Smooth muscle cell (in vitro differentiated cells): ENCODE measurements around the gene VSIG10L. TPM values are rescaled to one million over a fixed set of nuclear protein-coding genes. Genes with fewer than 3 reads are reported as not detected.

Experiments
- DNase-seq: peaks from one replicate; lab custom pipeline; 2025; ENCODE audit not compliant: unreplicated experiment; lab: John Stamatoyannopoulos, UW
- H2AFZ ChIP-seq: fragments of 200-600 bp; sonication (generic); 2 replicates; pipeline ENCODE4 v1.6.0; 2016; ENCODE audit warnings: antibody characterized with exemption, low read depth, mild to moderate bottlenecking
- H3F3A ChIP-seq: fragments of 200-600 bp; sonication (generic); 2 replicates; pipeline ENCODE4 v1.6.0; 2017; ENCODE audit warnings: antibody characterized with exemption, low read depth
- H3K27ac ChIP-seq: fragments of 200-600 bp; sonication (generic); 2 replicates; pipeline ENCODE4 v1.5.1; 2016; ENCODE audit warnings: low read depth, mild to moderate bottlenecking
- H3K27me3 ChIP-seq: fragments of 200-600 bp; sonication (generic); 2 replicates; pipeline ENCODE4 v1.6.1; 2016; ENCODE audit warnings: low read depth, mild to moderate bottlenecking
- H3K36me3 ChIP-seq: fragments of 200-600 bp; sonication (generic); 2 replicates; pipeline ENCODE4 v1.5.1; 2016; ENCODE audit warnings: low read depth
- H3K4me1 ChIP-seq: fragments of 200-600 bp; sonication (generic); 2 replicates; pipeline ENCODE4 v1.5.1; 2016; ENCODE audit warnings: low read depth
- H3K4me2 ChIP-seq: fragments of 200-600 bp; sonication (generic); 2 replicates; pipeline ENCODE4 v1.6.0; 2016; ENCODE audit warnings: mild to moderate bottlenecking
- H3K4me3 ChIP-seq: fragments of 200-600 bp; sonication (generic); 2 replicates; pipeline ENCODE4 v1.5.1; 2016; ENCODE audit warnings: mild to moderate bottlenecking
- H3K79me2 ChIP-seq: fragments of 200-600 bp; sonication (generic); 2 replicates; pipeline ENCODE4 v1.6.0; 2016; ENCODE audit warnings: low read depth, mild to moderate bottlenecking
- H3K9ac ChIP-seq: fragments of 200-600 bp; sonication (generic); 2 replicates; pipeline ENCODE4 v1.6.0; 2016; ENCODE audit warnings: low read depth
- H3K9me3 ChIP-seq: fragments of 200-600 bp; sonication (generic); replicated peaks from 2 replicates; pipeline ENCODE4 v1.5.1; 2016; ENCODE audit warnings: low read depth
- H4K20me1 ChIP-seq: fragments of 200-600 bp; sonication (generic); 2 replicates; pipeline ENCODE4 v1.6.0; 2016; ENCODE audit warnings: low read depth
- WGBS: methylation state at CpG from one replicate; pipeline ENCODE4 v1.1.7; 2016; ENCODE audit warnings: low lambda C conversion rate; 5-methylcytosine and 5-hydroxymethylcytosine counted together
- polyA plus RNA-seq: library from polyadenylated mRNA; unstranded; fragments of >200 nt; fragmentation: Nextera tagmentation; extraction: Ambion mirVana; gene quantifications from 2 replicates; pipeline ENCODE4 v1.2.1, GENCODE V29; 2016
- total RNA-seq: library from RNA; depleted of rRNA; stranded (reverse); fragments of >200 nt; gene quantifications from 2 replicates; pipeline ENCODE4 v1.2.3, GENCODE V29; 2014
- TF ChIP-seq, protein P1 (sequence below): fragments of 200-600 bp; sonication (generic); IDR thresholded peaks from 2 replicates; pipeline ENCODE4 v1.5.1; 2017; ENCODE audit warnings: borderline replicate concordance, mild to moderate bottlenecking, antibody characterized with exemption; ENCODE audit not compliant: insufficient read depth, poor library complexity, severe bottlenecking

Gene VSIG10L
- total and polyA plus RNA-seq, 2 experiments from 2014 or later, result 2.2 to 4.2 TPM

DNA sequence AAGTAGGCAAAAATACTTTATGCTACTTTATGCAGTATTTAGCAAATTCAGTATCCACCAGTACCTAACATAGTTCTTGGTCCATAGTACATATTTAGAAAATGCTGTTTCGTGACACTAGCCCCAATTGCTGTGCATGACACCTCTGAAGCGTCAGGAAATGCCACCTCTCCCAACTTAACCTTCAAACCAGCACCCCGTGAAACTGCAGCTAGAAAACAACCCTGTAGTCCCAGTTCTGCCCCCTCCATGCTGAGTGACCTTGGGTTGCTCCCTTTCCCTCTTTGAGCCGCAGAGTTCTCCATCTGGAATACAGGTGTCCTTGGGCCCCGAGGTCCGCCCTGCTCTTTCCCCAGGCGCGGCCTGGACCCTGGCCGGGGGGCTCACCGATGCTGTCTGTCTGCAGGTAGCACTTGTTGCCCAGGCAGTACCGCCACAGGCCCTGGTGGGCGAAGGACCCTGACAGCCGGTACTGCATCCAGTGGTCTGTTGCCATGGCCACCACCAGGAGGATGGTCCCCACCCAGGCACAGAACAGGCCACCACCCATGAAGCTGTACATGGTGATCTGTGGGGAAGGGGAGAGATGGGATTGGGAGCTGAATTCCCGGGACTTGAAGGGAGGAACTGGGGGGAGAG is 45.1 kb upstream of the VSIG10L start:
- no peak overlapping the region for H3K4me3 ChIP-seq
- H3K9me3 ChIP-seq, result no peaks in the 10 kb centered on the region
- WGBS, result 94% methylated on average over 14 of the region's 14 CpGs
- H2AFZ ChIP-seq, result no peak overlapping the region
- peaks cover 12% of the 10 kb centered on the region for H3K4me1 ChIP-seq
- H3K27ac ChIP-seq, result no peak overlapping the region
- no peak overlapping the region for H3K9ac ChIP-seq
- H4K20me1 ChIP-seq, result no peaks in the 10 kb centered on the region
- H3K36me3 ChIP-seq, result no peaks in the 10 kb centered on the region
- no peak overlapping the region for H3K4me2 ChIP-seq
- H3F3A ChIP-seq, result no peaks in the 10 kb centered on the region
- H3K79me2 ChIP-seq, result no peaks in the 10 kb centered on the region
- TF ChIP-seq, protein P1, sequence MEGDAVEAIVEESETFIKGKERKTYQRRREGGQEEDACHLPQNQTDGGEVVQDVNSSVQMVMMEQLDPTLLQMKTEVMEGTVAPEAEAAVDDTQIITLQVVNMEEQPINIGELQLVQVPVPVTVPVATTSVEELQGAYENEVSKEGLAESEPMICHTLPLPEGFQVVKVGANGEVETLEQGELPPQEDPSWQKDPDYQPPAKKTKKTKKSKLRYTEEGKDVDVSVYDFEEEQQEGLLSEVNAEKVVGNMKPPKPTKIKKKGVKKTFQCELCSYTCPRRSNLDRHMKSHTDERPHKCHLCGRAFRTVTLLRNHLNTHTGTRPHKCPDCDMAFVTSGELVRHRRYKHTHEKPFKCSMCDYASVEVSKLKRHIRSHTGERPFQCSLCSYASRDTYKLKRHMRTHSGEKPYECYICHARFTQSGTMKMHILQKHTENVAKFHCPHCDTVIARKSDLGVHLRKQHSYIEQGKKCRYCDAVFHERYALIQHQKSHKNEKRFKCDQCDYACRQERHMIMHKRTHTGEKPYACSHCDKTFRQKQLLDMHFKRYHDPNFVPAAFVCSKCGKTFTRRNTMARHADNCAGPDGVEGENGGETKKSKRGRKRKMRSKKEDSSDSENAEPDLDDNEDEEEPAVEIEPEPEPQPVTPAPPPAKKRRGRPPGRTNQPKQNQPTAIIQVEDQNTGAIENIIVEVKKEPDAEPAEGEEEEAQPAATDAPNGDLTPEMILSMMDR, result no peak
- no peaks in the 10 kb centered on the region for H3K27me3 ChIP-seq
- DNase-seq, result no peak

DNA sequence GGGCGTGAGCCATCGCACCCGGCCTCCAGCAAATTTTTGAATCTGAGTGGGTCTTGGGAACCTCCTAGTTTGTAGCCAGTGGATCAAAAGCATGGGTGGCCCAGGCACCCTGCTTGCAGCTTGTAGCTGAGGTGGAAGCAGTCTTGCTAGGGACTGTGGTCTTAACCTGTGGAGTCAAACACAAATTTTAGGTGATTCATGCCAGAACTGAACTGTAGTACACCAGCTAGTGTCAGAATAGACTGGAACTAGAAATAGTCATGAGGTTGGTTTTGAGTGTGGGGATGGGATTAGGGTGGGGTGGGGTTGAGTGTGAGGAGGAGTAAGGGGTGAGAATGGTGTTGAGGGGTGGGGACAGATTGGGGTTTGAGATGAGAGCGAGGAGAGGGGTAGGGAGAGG is 40.1 kb upstream of the VSIG10L start:
- H3K36me3 ChIP-seq, result no peaks in the 10 kb centered on the region
- H3K4me1 ChIP-seq, result no peaks in the 10 kb centered on the region
- no peak for DNase-seq
- H3K27me3 ChIP-seq, result no peaks in the 10 kb centered on the region
- no peaks in the 10 kb centered on the region for H4K20me1 ChIP-seq
- TF ChIP-seq, protein P1, result no peak
- H3K4me2 ChIP-seq, result no peak overlapping the region
- no peaks in the 10 kb centered on the region for H3F3A ChIP-seq
- 95% methylated on average over 4 of the region's 4 CpGs for WGBS
- no peaks in the 10 kb centered on the region for H3K9me3 ChIP-seq
- H3K4me3 ChIP-seq, result no peak overlapping the region
- H2AFZ ChIP-seq, result no peak overlapping the region
- H3K9ac ChIP-seq, result no peak overlapping the region
- no peak overlapping the region for H3K27ac ChIP-seq
- no peaks in the 10 kb centered on the region for H3K79me2 ChIP-seq

DNA sequence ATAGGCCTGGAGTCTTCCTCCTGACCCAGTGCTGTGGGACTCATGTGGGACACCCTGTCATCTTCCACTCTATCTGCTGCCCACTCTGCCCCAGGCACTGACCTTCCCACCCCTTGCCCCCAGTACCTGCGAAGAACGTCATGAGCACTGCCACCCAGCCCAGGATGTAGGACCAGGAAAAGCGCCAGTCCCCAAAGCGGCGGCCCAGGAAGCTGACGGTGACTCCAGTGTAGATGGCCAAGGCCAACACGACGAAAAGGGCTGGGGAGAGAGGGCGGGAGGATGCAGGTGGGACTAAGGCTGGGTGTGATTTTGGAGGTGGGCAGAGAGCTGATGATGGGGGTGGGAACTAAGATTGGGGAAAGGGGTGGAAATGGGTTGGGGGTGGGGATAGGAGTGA is 38.4 kb upstream of the VSIG10L start:
- no peak overlapping the region for H3K9ac ChIP-seq
- no peaks in the 10 kb centered on the region for H3K9me3 ChIP-seq
- no peaks in the 10 kb centered on the region for H3K27me3 ChIP-seq
- H3K79me2 ChIP-seq, result no peaks in the 10 kb centered on the region
- H3K36me3 ChIP-seq, result no peaks in the 10 kb centered on the region
- WGBS, result 90% methylated on average over 9 of the region's 9 CpGs
- H4K20me1 ChIP-seq, result no peaks in the 10 kb centered on the region
- H3F3A ChIP-seq, result no peaks in the 10 kb centered on the region
- no peak overlapping the region for H3K27ac ChIP-seq
- no peaks in the 10 kb centered on the region for H3K4me1 ChIP-seq
- DNase-seq, result no peak
- H3K4me2 ChIP-seq, result no peak overlapping the region
- no peak overlapping the region for H3K4me3 ChIP-seq
- TF ChIP-seq, protein P1, result no peak
- no peak overlapping the region for H2AFZ ChIP-seq

DNA sequence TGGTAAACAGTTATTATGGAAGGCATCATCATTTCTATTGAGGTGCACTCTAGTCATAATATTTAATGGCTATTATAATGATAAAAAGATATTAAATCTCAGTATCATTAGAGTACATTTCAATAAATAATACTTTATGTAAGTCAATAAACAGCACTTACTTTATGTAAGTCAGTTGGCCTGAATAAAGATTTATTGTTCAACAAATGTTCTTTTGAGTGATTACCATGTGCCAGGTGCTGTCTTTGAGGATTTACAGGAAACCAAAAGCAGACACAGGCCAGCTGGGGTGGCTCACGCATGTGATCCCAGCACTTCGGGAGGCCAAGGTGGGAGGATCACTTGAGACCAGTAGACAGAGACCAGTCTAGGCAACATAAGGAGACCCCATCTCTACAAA is 35.5 kb upstream of the VSIG10L start:
- H3K4me3 ChIP-seq, result no peak overlapping the region
- 96% methylated on average over 2 of the region's 2 CpGs for WGBS
- no peak overlapping the region for H3K9ac ChIP-seq
- no peaks in the 10 kb centered on the region for H3K79me2 ChIP-seq
- H3K36me3 ChIP-seq, result no peaks in the 10 kb centered on the region
- H3K4me1 ChIP-seq, result no peaks in the 10 kb centered on the region
- H3K27me3 ChIP-seq, result no peaks in the 10 kb centered on the region
- no peak overlapping the region for H3K4me2 ChIP-seq
- no peaks in the 10 kb centered on the region for H3K9me3 ChIP-seq
- TF ChIP-seq, protein P1, result no peak
- H3K27ac ChIP-seq, result no peak overlapping the region
- no peak for DNase-seq
- no peak overlapping the region for H2AFZ ChIP-seq
- H3F3A ChIP-seq, result no peaks in the 10 kb centered on the region
- no peaks in the 10 kb centered on the region for H4K20me1 ChIP-seq
